ENCODE data around the gene MYPOP.

The MYPOP gene, protein sequence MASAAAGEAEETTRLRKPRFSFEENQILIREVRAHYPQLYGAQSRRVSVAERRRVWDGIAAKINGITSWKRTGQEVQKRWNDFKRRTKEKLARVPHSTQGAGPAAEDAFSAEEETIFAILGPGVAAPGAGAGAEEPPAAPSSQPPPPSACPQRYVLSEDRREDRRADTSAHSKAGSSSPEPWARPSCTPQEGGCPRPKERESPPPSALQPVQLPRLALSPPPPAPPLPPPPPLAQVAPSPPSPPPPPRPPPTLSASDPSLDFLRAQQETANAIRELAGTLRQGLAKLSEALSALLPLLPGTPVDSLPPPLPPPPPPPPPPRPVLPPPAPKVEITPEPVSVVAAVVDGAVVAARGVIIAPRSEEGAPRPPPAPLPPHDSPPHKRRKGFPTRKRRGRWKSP

DNA sequence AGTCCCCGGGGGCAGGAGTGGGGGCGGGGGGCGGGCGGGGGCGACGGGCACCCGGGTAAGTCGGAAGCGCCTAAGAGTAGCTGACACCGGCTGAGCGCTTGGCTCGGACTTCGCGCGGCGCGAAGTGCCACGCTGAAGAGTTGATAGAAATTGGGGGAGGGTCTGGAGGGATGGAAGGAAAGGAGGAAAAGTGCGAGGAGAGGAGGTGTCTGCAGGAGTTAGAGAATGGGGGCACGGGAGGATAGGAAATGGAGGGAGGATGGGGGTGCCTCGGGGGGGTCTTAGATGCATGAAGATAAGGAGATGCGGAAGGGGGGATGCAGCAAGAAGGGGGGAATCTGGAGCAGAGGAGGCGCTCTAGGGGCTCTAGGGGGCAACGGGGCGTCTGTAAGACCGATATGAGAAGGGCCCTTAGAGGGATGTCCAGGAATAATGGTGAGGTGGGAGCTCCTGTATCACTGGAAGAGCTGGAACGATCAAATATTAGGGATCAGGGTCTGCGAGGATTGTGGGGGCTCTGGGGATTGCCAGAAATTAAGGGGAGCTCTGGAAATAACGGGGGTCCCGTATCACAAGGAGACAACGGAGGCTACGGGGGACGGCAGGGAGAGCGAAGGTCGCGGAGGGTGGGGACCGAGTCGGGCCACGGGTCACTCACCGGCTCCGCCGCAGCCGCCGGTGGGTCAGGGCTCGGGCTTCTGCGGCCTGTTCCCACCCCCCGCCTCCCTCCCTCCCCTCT lies at the start of gene MYPOP:
TSS of gene MYPOP (minus strand) at position 702 of the 739 bp plus-strand sequence. CDS start 840 bp downstream, outside the sequence.
- peak; percentile 56 for DNase-seq

DNA sequence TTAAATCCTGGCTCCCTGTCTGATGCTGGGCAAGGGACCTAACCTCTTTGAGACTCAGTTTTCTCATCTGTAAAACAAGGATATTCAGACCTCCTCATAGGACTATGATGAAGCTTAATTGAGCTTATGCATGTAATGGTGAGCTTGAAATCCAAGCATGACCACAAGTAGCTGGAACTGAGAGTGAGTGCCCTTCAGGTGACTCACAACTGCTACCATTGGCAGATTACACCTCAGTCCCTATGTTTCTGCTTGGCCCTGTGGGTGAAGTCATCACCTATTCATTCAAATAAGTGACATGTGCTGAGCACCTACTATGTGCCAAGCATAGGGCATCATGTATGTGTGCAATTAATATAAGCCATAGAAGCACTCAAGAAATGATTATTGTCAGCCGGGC lies 45.5 kb upstream of the MYPOP start:
- DNase-seq = no peak

DNA sequence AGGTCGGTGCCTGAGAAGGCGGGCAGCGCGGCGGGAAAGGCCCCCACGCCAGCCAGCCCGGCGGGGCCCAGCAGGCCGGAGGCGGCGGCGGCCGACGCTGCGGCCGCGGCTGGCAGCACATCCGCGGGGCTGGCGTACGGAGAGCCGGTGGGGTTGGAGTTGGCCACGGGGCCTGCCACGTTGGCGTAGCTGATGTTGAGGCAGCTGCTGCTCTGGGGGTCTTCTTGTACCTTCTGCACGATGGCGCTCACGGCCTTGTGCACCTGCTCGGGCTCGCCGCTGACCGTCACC lies 38.0 kb upstream of the MYPOP start:
- no peak for DNase-seq

DNA sequence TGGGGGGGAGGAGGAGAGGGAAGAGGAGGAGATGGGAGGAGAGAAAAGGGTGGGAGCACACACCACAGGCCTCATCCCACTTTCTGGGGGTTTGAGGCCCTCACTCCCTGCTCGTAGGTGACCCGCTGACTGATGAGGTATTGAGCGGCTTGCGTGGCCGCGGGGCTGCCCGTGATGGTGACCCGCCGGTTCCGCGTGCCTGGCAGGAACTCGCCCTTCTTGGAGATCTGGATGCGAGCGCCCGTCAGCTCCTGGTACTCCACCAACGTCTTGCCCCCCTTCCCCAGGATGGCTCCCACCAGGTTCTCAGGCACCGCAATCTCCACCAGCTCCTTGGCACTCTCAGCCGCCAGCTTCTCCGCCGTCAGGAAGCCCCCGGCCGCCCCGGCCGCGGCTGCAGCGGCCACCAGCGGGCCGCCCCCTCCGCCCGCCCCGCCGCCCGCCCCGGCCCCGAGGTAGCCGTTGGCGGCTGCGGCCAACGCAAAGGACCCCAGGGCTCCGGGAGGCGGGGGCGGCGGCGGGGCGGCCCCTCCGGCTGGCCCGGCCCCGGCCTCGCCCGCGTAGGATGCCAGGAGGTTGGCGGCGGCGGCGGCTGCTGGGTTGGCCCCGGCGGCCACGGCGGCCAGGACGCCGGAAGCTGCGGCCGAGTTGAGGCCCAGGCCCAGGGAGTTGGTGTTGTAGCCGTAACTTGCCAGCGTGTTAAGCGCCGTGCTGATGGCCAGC lies 37.5 kb upstream of the MYPOP start:
- DNase-seq = no peak

DNA sequence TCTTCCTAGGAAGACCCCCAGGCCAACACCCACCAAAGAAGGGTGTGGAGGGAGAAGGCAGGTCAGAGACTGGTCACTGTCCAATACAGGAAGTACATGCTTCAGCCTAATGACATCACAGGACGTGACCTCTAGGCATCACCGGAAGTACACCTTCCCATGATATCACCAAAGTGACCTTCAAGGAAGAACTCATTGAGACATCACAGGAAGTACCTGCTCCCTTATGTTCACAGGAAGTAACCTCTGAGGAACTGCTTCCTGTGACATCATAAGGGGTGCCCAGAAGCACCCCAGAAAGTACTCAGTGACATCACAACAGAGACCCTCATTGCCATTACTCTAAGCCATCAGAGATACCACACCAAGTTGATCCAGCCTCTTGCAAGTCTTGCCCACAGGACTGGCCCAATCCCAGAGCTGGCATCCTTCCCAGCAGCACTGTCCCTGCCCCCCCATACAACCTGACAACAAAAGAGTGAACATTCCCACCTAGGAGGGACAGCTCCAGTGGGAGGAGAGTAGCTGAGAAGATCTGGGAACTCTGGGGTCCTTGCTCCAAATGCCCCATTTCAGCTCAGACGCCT lies 36.4 kb upstream of the MYPOP start:
- DNase-seq = no peak

DNA sequence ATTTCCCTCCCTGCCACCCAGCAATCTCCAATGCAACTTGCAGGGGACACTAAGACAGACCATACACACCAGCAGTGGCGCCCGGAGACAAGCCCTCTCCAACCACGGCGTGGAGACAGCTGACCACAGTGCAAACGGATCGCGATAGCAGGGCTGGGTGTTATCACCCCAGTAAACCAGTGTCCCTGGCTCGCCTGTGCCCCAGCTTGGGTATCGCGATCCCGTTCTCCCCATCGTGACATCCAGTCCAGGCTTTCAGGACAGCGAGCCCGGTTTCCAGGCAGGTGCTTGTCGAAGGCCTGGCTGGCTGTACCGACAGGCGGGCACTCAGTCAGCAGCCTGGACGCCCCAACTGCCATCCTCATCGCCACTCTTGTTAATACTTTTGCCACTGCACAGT lies 32.9 kb upstream of the MYPOP start:
- no peak for DNase-seq

DNA sequence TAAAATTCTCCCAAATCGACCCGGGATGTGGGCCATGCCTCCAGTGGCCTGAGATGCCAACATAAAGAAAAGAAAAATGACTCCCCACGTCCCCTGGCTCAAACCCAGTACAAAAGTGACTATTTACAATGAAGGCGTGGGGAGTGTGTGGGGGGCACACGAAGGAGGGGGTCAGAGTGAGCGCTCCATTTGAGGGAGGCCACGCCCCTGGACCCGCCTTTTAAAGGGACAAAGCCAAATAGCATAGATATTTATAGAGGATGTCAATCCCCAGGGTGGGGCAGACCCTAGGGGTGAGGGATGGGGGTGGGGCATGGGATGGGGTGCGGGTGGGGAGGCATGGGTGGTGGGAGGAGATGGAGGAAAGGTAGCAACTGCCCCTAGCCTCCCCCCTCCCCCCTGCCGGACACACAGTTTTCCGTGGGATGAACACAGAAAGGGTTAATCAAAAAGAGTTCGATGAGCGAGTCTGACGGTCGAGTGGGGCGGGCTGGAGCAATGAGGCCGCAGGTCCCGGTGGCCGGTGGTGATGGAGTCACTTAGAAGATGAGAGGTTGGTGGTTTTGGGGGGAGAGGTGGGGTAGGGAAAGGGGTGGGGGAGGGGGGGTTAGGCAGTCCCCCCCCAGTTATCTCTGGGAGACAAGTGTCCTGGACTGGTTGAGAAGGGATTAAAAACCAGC lies 32.3 kb upstream of the MYPOP start:
- no peak for DNase-seq

DNA sequence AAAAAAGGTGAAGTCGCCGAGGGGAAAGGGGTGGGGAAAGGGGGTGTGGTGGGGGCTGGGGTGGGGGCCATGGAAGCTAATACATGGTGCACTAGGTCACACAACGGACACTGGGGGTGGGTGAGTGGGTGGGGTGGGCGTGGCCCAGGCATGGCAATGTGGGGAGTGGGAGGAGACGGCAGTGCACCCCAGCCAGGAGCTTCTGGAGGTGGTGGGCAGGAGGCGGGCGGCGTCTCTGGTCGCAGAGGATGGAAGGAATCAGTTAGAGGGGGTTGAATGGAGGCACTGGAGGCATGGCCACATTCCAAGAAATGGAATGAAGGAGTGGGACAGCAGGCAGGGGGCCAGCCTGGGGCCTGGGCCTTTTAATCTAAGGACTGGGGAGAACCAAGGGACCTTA lies 31.3 kb upstream of the MYPOP start:
- DNase-seq = no peak

DNA sequence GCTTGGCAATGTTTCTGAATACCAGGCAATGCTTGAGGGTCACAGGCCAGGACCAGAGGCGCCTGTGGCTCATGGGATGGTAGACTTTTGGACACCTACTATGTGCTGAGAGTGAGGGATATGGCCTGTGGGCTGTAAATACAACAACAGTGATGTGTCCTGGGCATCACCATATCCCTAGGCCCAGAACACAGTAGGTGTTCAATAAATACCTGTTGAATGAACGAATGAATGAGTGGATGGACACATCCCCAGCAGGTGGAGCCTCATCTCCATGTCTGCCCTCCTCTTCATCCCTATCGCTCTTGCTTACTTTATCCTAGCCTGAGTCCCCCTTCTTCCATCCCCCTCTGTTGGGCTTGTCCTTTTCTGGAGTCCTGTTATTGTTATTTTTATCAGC lies 28.6 kb upstream of the MYPOP start:
- DNase-seq = no peak

DNA sequence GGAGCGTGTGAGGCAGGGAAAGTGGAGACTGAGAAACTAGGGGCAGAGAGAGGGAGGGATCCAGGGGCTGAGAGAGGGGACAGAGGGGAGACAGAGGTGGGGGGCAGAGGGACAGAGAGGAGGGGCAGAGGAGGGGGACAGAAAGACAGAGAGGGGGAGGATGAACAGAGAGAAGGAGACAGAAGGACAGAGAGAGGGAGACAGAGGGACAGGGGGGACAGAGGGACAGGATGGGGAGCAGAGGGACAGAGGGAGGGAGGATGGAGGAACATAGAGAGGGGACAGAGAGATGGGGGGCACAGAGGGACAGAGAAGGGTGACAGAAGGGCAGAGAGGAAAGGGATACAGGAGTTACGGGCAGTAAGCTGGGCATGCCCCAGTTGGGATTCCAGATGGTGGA lies 26.8 kb upstream of the MYPOP start:
- DNase-seq = no peak

DNA sequence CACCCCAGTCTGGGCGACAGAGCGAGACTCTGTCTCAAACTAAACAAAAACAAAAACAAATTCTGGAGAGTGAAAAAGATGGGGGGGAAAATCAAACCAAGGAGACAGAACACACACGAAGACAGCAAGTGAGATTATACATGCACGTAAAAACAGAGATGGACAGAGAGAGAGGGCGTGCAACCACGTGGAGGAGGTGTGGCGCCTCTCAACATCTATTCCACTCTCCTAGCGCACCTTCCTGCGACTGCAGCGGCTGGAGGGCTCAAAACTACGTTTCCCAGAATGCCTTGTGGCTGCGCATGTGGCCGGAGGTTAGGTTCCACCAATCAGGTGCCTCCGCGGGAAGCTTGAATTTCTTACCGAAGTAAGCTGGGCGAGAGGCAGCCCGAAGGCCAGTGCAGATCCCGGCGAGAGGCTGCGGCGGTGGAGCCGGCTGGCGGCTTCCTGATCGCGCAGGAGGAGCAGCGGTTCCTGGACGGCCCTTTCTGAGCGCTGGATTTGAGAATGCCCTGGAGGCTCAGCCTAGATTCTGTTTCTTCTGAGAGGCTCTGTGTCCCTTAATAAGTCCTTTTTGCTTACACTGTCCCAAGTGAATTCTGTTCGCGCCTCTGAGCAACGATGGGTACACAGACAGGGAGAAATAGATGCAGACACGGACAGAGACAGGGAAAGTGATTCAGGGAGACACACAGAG lies 25.3 kb upstream of the MYPOP start:
- DNase-seq = peak; percentile 98

DNA sequence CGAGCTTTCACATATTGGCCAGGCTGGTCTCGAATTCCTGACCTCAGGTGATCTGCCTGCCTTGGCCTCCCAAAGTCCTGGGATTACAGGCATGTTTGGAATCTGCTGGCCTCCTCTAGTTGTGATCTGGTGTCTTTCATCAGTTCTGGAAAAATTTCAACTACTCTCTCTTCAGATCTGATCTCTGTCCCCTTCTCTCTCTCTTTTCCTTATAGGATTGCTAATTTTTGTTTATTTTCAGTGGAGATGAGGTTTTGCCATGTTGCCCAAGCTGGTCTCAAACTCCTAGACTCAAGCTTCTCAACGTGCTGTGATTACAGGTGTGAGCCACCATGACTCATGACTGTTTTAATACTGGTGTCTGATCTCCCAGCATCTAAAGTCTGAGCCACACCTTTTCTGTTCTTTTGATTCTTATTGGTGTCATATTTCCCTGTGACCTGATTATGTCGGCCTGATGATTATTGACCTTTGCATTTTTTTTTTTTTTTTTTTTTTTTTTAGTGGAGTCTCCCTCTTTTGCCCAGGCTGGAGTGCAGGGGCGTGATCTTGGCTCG lies 22.6 kb upstream of the MYPOP start:
- DNase-seq = peak; percentile 46

DNA sequence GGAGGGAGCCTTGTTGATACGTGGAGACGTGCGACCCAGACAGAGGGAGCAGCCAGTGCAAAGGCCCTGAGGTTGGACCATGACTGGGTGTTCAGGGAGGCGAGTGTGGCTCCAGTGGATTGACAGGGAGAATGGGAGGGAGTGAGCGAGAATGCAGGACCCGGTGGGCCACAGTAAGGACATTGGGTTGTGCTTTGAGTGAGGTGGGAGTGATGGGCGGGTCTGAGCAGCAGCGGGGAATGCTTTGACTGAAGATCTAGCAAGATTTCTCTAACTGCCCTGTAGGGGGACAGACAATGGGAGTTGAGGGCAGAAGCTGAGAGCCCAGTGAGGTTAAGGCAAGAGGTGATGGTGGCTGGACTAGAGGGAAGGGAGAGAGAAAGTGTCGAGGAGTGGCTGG lies 19.9 kb upstream of the MYPOP start:
- DNase-seq = no peak

DNA sequence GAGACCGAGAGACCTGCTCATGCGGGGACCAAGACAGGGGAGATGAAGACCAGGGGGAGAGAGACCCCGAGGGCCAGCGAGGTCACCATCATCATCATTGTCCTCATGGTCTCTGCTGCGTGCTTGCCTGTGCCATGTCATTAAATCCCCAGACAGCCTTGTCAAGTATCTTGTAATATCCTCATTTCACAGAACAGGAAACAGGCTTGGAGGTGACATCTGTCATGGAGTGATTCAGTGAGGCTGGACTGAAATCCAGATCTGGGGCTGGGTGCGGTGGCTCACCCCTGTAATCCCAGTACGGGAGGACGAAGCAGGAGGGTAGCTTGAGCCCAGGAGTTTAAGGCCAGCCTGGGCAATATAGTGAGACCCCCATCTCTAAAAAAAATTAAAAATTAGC lies 18.0 kb upstream of the MYPOP start:
- DNase-seq = no peak

DNA sequence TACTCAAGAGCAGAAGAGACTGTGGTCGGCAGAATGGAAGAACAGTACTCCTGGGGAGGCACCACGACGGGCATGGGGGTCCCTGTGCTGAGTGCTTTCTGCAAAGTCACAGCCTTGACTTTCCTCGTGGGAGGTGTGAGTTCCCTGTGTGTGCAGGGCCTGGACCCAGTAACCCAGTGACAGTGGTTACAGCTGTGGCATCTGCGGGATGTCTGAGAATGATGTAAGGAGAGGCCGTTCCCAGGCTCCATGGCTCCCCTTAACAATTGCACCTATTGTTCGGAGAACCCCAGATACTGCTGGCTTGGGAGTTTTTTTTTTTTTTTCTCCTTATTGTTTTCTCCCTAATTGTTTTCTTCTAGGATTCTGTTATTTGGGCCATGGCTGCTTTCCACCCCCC lies 17.3 kb upstream of the MYPOP start:
- DNase-seq = no peak

DNA sequence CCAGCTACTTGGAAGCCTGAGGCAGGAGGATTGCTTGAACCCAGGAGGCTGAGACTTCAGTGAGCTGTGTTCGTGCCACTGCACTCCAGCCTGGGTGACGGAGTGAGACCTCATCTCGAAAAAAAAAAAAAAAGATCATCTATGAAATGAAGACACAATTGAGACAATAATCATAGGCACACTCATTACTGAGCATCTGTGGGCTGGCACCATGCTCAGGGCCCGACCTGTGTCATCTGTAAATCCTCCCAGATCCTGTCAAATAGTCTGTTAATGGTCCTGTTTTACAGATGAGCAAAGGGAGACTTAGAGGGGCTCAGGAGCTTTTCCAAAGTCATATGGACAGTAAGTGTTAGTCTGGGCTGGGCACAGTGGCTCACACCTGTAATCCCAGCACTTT lies 16.3 kb upstream of the MYPOP start:
- no peak for DNase-seq

DNA sequence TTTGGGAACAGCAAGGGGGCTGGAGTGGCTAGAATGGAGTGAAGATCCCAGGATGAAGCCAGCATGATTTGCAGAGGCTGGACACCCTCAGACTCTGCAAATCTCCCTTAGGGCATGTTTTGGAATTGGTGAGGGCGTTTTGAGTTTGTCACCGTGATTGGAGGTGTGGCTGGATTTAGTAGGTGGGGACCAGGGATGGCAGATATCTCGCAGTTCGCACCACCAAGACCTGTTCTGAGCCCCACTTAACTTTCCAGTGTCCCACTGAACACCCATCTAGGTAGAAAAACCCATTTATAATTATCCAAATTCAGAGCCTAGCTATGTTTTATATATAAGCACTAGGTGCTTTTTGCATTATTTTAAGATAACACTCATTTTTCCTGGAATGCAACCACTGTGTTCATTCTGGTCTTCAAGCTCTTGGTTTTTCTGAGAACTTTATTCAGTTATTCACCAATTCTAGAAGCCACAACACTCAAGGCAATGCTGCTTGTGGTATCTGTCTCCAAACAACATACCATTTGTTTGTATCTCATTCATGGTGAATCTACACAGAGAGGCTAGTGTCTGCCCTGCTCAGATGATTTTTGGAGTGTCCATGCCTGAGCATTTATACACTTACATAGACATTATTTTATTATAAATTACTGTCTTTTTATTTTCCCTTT lies 15.1 kb upstream of the MYPOP start:
- DNase-seq = no peak

DNA sequence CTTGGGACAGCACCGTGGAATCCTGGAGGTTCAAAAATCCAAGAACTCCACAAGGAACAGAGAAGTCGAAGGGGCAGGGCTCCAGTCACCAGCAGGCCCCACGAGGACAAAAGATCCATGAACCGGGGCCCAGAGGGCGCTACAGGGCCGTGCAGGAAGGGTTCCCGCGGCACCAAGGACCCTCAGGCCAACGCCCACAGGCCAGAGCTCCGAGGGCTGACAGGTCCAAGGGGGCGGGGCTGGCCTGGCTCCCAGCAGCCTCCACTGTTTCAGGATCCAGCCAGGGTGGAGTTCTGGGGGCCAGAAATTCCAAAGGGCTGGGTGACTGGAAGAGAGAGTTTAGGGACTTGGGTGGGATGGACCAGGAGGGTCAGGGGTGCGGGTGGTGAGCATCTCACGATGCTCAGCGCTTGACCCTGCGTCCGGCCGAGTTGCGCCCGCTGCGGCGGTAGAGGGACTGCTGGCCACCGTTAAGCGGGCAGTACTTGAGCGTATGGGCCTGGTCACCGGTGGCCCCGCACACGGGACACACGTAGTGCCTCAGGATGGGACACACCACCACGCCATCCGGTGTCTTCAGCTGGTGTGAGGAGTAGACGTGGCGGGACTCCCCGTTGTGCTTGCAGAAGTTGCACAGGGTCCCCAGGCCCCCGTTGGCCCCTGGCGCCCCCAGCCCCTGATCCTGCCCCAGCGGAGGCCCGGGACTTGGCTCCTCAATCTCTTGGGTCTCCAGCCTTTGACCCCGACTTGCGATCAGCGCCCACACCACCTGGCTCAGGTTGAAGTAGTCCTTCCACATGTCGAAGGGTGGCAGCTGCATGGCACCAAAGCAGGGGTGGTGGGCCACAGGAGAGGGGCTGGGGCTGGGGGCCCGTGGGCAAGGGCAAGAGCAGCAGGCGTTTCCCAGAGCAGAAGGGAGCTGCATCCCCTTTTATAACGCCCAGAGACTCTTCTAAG lies 11.7 kb upstream of the MYPOP start, which contains the start of gene NANOS2:
TSS of gene NANOS2 (minus strand) at position 905 of the 957 bp plus-strand sequence. CDS start at position 820, 85 bp downstream.
- peak; percentile 52 for DNase-seq

DNA sequence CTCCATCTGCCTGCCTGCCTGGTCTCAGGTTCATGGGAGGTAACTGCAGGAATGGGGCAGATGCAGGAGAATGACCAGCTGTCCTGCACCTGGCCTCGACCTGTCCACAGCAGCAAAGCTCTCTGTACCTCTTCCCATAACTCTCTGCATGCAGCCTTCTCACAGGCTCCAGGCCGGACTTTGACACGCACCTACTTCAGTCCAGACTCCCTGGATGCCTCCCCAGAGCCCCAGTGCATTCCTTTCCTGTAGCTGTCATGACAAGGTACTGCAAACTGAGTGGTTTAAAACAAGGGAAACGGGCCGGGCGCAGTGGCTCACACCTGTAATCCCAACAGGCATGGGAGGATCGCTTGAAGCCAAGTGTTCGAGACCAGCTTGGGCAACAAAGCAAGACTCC lies 8.9 kb upstream of the MYPOP start:
- DNase-seq = peak; percentile 19

DNA sequence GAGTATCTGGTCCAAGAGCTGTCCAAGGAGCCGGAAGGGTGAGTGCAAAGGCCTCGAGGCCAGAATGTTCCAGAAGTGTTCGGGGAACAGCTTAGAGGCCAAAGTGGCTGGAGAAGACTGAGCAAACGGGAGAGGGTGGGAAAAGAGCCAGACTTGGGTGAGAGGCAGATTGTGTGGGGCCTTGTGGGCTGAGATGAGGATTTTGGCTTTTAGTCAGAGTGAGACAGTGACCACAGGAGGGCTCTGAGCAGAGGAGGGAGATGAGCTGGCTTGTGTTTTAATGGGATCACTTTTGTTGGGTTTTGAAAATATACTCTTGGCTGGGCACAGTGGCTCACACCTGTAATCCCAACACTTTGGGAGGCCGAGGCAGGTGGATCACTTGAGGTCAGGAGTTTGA lies 6.5 kb upstream of the MYPOP start:
- no peak for DNase-seq
